ENCODE measurements around the gene COP1.

COP1 gene

GRCh38 chr1:176198413-176198812, 8.7 kb downstream of the COP1 start:
- DNase-seq = no peak

- no peak for DNase-seq
Observed at GRCh38 chr1:176196728-176197127, 10.4 kb downstream of the COP1 start.

GRCh38 chr1:176195547-176195946, 11.5 kb downstream of the COP1 start:
- no peak for DNase-seq

GRCh38 chr1:176193663-176194062, 13.4 kb downstream of the COP1 start:
- no peak for DNase-seq

- no peak for DNase-seq
Observed at GRCh38 chr1:176193023-176193422, 14.1 kb downstream of the COP1 start.

- DNase-seq = no peak
Observed at GRCh38 chr1:176188604-176189003, 18.5 kb downstream of the COP1 start.

- DNase-seq = no peak
Observed at GRCh38 chr1:176187001-176187400, 20.1 kb downstream of the COP1 start.

- DNase-seq = no peak
Observed at GRCh38 chr1:176183618-176184017, 23.5 kb downstream of the COP1 start.

- DNase-seq = no peak
Observed at GRCh38 chr1:176178316-176178715, 28.8 kb downstream of the COP1 start.

- no peak for DNase-seq
Observed at GRCh38 chr1:176177764-176178163, 29.3 kb downstream of the COP1 start.

GRCh38 chr1:176174108-176174507, 33.0 kb downstream of the COP1 start:
- DNase-seq = no peak

GRCh38 chr1:176172215-176172614, 34.9 kb downstream of the COP1 start:
- DNase-seq = no peak

GRCh38 chr1:176167210-176167609, 39.9 kb downstream of the COP1 start:
- no peak for DNase-seq

- no peak for DNase-seq
Observed at GRCh38 chr1:176165573-176165972, 41.5 kb downstream of the COP1 start.

- DNase-seq = no peak
Observed at GRCh38 chr1:176164014-176164678, 42.9 kb downstream of the COP1 start.

- DNase-seq = no peak
Observed at GRCh38 chr1:176159993-176160392, 47.1 kb downstream of the COP1 start.

GRCh38 chr1:176157995-176158394, 49.1 kb downstream of the COP1 start:
- DNase-seq = no peak

GRCh38 chr1:176149939-176150807, 56.9 kb downstream of the COP1 start:
- DNase-seq = no peak

- DNase-seq = no peak
Observed at GRCh38 chr1:176144526-176144925, 62.6 kb downstream of the COP1 start.

GRCh38 chr1:176142973-176143372, 64.1 kb downstream of the COP1 start:
- DNase-seq = no peak

GRCh38 chr1:176141449-176141848, 65.6 kb downstream of the COP1 start:
- no peak for DNase-seq

GRCh38 chr1:176136891-176137290, 70.2 kb downstream of the COP1 start:
- DNase-seq = no peak

GRCh38 chr1:176134666-176135065, 72.4 kb downstream of the COP1 start:
- no peak for DNase-seq

GRCh38 chr1:176122282-176122681, 84.8 kb downstream of the COP1 start:
- no peak for DNase-seq

All from eye (tissue), 1 donor.